ENCODE data around the gene ZNF280B. TPM values are rescaled to one million over a fixed set of nuclear protein-coding genes. Genes with fewer than 3 reads are reported as not detected.

The ZNF280B gene
- polyA plus RNA-seq (0.98 and 2.3 TPM in 2 replicates), polyA minus RNA-seq (12.2 and 14.8 TPM in 2 replicates)

- Histone ChIP-seq H3K27me3 (ENCODE audit: insufficient read depth, low read depth, low read length) (no peaks in the 10 kb centered on the region), H3K9me3 (ENCODE audit: low read length) (no peaks in the 10 kb centered on the region), H3F3A (ENCODE audit: insufficient read depth, low read length, poor library complexity, severe bottlenecking) (no peaks in the 10 kb centered on the region), H4K20me1 (ENCODE audit: insufficient read depth) (no peaks in the 10 kb centered on the region), H3K9me2 (ENCODE audit: insufficient read depth, low read length) (no peaks in the 10 kb centered on the region), H3K79me2 (replicated peaks; ENCODE audit: insufficient read depth, low read length) (peaks cover 15% of the 10 kb centered on the region), H3K9ac (ENCODE audit: low read length) (peak within 1 kb of the TSS; percentile 80), H3K4me3 (ENCODE audit: low read length) (peak within 1 kb of the TSS; percentile 91), H2AFZ (ENCODE audit: low read depth, low read length) (peak within 1 kb of the TSS; percentile 93), H3K4me2 (ENCODE audit: low read length) (peak within 1 kb of the TSS; percentile 94), H3K36me3 (ENCODE audit: insufficient read depth, low read length) (peaks cover 4% of the 10 kb centered on the region), H3K27ac (ENCODE audit: low read length) (peak within 1 kb of the TSS; percentile 62)
- TF ChIP-seq TAF1 (IDR thresholded peaks at IDR 0.05; ENCODE audit: low read depth) (peak; percentile 63), EZH2 (IDR thresholded peaks at IDR 0.05; ENCODE audit: borderline replicate concordance, insufficient read depth, low read length, poor library complexity, severe bottlenecking) (no peak), RAD21 (conservative IDR thresholded peaks at IDR 0.05) (peak; percentile 8), POLR2AphosphoS5 (IDR thresholded peaks at IDR 0.05) (peak; percentile 87), CTCF (IDR thresholded peaks at IDR 0.05; ENCODE audit: poor library complexity, severe bottlenecking) (peak; percentile 98), REST (IDR thresholded peaks at IDR 0.05; ENCODE audit: borderline replicate concordance) (peak; percentile 43), SMC3 (conservative IDR thresholded peaks at IDR 0.05; ENCODE audit: poor library complexity) (peak; percentile 30), EP300 (conservative IDR thresholded peaks at IDR 0.05; ENCODE audit: poor library complexity, severe bottlenecking) (peak; percentile 42), MXI1 (conservative IDR thresholded peaks at IDR 0.05; ENCODE audit: poor library complexity, severe bottlenecking) (peak; percentile 92)
Observed at GRCh38 chr22:22508274-22509176, at the start of gene ZNF280B. Gene ZNF280B, minus strand, starts transcription at chr22:22508742. Its CDS starts 19,344 bp downstream, at chr22:22489398.

GRCh38 chr22:22556995-22557925 lies 48.7 kb upstream of the ZNF280B start:
- H3K27ac ChIP-seq (ENCODE audit: low read length), result no peak overlapping the region
- H3K4me3 ChIP-seq (ENCODE audit: low read length), result no peak overlapping the region
- H2AFZ ChIP-seq (ENCODE audit: low read depth, low read length), result no peak overlapping the region
- no peaks in the 10 kb centered on the region for H3K9me2 ChIP-seq (ENCODE audit: insufficient read depth, low read length)
- no peaks in the 10 kb centered on the region for H3K79me2 ChIP-seq (replicated peaks; ENCODE audit: insufficient read depth, low read length)
- no peaks in the 10 kb centered on the region for H3K9me3 ChIP-seq (ENCODE audit: low read length)
- H3K4me2 ChIP-seq (ENCODE audit: low read length), result no peak overlapping the region
- TF ChIP-seq RAD21 (conservative IDR thresholded peaks at IDR 0.05), result no peak
- no peak for TF ChIP-seq MXI1 (conservative IDR thresholded peaks at IDR 0.05; ENCODE audit: poor library complexity, severe bottlenecking)
- TF ChIP-seq TAF1 (IDR thresholded peaks at IDR 0.05; ENCODE audit: low read depth), result no peak
- no peak for TF ChIP-seq CTCF (IDR thresholded peaks at IDR 0.05; ENCODE audit: poor library complexity, severe bottlenecking)
- no peak for TF ChIP-seq POLR2AphosphoS5 (IDR thresholded peaks at IDR 0.05)
- no peak for TF ChIP-seq REST (IDR thresholded peaks at IDR 0.05; ENCODE audit: borderline replicate concordance)
- no peak for TF ChIP-seq EP300 (conservative IDR thresholded peaks at IDR 0.05; ENCODE audit: poor library complexity, severe bottlenecking)
- TF ChIP-seq EZH2 (IDR thresholded peaks at IDR 0.05; ENCODE audit: borderline replicate concordance, insufficient read depth, low read length, poor library complexity, severe bottlenecking), result no peak
- no peak for TF ChIP-seq SMC3 (conservative IDR thresholded peaks at IDR 0.05; ENCODE audit: poor library complexity)
- H3K27me3 ChIP-seq (ENCODE audit: insufficient read depth, low read depth, low read length), result no peaks in the 10 kb centered on the region
- H3F3A ChIP-seq (ENCODE audit: insufficient read depth, low read length, poor library complexity, severe bottlenecking), result no peaks in the 10 kb centered on the region
- H3K9ac ChIP-seq (ENCODE audit: low read length), result no peak overlapping the region
- no peaks in the 10 kb centered on the region for H4K20me1 ChIP-seq (ENCODE audit: insufficient read depth)
- no peaks in the 10 kb centered on the region for H3K36me3 ChIP-seq (ENCODE audit: insufficient read depth, low read length)

All from neural cell (in vitro differentiated cells).